Breast epithelium (tissue), 3 donors: Measurements from ENCODE around the gene C1orf159.

Experiments used
- POLR2A ChIP-seq: fragments of 450-650 bp; IDR thresholded peaks from one replicate; pipeline ENCODE4 v1.6.1; 2016; ENCODE audit warnings: antibody characterized with exemption, mild to moderate bottlenecking, moderate library complexity
- POLR2AphosphoS5 ChIP-seq, 3 donors: sonication (generic); formaldehyde crosslinking; IDR thresholded peaks; one replicate each; pipeline ENCODE4 v1.6.1; 2017; ENCODE audit warnings: antibody characterized with exemption in 3 of 3
- TF ChIP-seq, protein P1 (sequence below), 3 donors: fragments of 450-650 bp; IDR thresholded peaks; one replicate each; pipeline ENCODE4 v1.5.1; 2016 to 2017; ENCODE audit warnings: antibody characterized with exemption in 3 of 3, mild to moderate bottlenecking in 3 of 3, moderate library complexity in 3 of 3

DNA sequence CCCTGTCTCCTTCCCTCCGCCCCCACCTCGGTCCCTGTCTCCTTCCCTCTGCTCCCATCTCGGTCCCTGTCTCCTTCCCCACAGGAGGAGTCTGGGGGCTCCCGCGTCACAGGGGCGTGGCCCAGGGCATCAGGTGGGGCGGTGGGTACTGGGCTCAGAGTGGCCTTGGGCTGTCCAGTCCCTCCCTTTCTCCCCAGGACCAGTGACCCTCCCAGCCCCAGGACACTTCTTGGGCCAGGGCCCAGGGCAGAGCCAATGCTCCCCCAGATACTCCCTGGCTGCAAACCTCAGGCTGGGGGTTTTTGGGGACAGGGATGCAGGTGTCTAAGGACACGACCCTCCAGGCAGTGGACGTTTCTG, 35.0 kb downstream of the C1orf159 start:
- TF ChIP-seq, protein P1, sequence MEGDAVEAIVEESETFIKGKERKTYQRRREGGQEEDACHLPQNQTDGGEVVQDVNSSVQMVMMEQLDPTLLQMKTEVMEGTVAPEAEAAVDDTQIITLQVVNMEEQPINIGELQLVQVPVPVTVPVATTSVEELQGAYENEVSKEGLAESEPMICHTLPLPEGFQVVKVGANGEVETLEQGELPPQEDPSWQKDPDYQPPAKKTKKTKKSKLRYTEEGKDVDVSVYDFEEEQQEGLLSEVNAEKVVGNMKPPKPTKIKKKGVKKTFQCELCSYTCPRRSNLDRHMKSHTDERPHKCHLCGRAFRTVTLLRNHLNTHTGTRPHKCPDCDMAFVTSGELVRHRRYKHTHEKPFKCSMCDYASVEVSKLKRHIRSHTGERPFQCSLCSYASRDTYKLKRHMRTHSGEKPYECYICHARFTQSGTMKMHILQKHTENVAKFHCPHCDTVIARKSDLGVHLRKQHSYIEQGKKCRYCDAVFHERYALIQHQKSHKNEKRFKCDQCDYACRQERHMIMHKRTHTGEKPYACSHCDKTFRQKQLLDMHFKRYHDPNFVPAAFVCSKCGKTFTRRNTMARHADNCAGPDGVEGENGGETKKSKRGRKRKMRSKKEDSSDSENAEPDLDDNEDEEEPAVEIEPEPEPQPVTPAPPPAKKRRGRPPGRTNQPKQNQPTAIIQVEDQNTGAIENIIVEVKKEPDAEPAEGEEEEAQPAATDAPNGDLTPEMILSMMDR (IDR thresholded peaks at IDR 0.05): no peak
- TF ChIP-seq POLR2A (no peak), POLR2AphosphoS5 (IDR thresholded peaks at IDR 0.05) (no peak)
